Type B pancreatic cell (in vitro differentiated cells): ENCODE results near the gene MEF2C. TPM values are rescaled to one million over a fixed set of nuclear protein-coding genes. Genes with fewer than 3 reads are reported as not detected.

Source experiments
- DNase-seq: peaks from one replicate; pipeline ENCODE4 v3.0.0; 2021; ENCODE audit warnings: mixed read lengths; ENCODE audit not compliant: unreplicated experiment; ENCODE audit errors: extremely low spot score
- H3K27ac Mint-ChIP-seq: 2 replicates; pipeline ENCODE4 v1.8.0; 2021; ENCODE audit warnings: mild to moderate bottlenecking, mixed read lengths
- H3K27me3 Mint-ChIP-seq: 2 replicates; pipeline ENCODE4 v1.8.0; 2021; ENCODE audit warnings: mixed read lengths
- H3K36me3 Mint-ChIP-seq: 2 replicates; pipeline ENCODE4 v1.8.0; 2021; ENCODE audit warnings: mixed read lengths
- H3K4me1 Mint-ChIP-seq: one replicate; pipeline ENCODE4 v1.8.0; 2021; ENCODE audit warnings: mixed read lengths; ENCODE audit not compliant: unreplicated experiment
- H3K4me3 Mint-ChIP-seq: 2 replicates; pipeline ENCODE4 v1.8.0; 2021; ENCODE audit warnings: mild to moderate bottlenecking, mixed read lengths
- H3K9me3 Mint-ChIP-seq: 2 replicates; pipeline ENCODE4 v1.8.0; 2021; ENCODE audit warnings: mixed read lengths
- total RNA-seq: library from RNA; stranded (reverse); gene quantifications from 2 replicates; pipeline ENCODE4 v1.2.1, GENCODE V29; 2021; ENCODE audit warnings: low replicate concordance
- TF ChIP-seq, protein P1 (sequence below): fragments of 200-600 bp; sonication (generic); conservative IDR thresholded peaks from 2 replicates; pipeline ENCODE4 v1.5.0; 2021; ENCODE audit warnings: antibody characterized with exemption, mild to moderate bottlenecking

Gene MEF2C
- total RNA-seq, 1 donor from 2014 or later, result 12.0 TPM

DNA sequence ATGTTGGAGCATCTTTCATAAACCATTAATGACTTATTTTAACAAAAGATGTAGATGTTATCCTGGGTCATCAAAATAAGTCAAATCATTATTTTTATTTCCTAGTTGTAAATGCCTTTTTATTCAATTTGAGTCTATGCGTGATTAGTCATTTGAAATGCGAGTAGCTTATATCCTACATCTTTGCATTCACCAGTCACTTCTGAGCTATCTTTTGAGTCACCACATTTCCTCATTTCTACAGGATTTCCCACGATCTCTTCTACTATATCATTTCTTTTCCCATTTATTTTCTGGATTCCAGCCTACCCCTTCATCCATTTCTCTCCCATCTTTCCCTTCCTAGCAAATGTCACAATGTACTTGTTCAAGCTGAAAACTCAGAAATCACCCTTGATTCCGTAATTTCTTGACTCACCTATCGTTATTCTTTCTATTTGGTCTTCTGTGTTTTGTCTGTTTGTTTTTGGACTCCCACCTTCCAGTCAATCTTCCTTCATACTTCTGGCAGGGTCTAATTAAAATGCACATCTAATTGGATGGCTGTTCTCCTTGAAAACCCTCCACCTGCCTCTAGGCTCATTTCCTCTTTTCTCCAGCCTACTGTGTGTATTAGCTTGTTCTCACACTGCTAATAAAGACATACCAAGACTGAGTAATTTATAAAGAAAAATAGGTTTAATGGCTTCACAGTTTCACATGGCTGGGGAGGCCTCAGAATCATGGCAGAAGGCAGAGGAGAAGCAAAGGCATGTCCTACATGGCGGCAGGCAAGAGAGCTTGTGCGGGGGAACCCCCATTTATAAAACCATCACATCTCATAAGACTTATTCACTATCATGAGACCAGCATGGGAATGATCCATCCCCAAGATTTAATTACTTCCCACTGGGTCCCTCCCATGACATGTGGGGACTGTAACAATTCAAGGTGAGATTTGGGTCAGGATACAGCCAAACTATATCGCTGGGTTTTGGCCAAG is 112.4 kb downstream of the MEF2C start:
- TF ChIP-seq, protein P1, sequence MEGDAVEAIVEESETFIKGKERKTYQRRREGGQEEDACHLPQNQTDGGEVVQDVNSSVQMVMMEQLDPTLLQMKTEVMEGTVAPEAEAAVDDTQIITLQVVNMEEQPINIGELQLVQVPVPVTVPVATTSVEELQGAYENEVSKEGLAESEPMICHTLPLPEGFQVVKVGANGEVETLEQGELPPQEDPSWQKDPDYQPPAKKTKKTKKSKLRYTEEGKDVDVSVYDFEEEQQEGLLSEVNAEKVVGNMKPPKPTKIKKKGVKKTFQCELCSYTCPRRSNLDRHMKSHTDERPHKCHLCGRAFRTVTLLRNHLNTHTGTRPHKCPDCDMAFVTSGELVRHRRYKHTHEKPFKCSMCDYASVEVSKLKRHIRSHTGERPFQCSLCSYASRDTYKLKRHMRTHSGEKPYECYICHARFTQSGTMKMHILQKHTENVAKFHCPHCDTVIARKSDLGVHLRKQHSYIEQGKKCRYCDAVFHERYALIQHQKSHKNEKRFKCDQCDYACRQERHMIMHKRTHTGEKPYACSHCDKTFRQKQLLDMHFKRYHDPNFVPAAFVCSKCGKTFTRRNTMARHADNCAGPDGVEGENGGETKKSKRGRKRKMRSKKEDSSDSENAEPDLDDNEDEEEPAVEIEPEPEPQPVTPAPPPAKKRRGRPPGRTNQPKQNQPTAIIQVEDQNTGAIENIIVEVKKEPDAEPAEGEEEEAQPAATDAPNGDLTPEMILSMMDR, result no peak
- peaks cover 3% of the 10 kb centered on the region for H3K36me3 Mint-ChIP-seq
- no peak overlapping the region for H3K27ac Mint-ChIP-seq
- no peaks in the 10 kb centered on the region for H3K4me1 Mint-ChIP-seq
- no peak overlapping the region for H3K4me3 Mint-ChIP-seq
- DNase-seq, result no peak
- no peaks in the 10 kb centered on the region for H3K27me3 Mint-ChIP-seq
- H3K9me3 Mint-ChIP-seq, result no peaks in the 10 kb centered on the region

DNA sequence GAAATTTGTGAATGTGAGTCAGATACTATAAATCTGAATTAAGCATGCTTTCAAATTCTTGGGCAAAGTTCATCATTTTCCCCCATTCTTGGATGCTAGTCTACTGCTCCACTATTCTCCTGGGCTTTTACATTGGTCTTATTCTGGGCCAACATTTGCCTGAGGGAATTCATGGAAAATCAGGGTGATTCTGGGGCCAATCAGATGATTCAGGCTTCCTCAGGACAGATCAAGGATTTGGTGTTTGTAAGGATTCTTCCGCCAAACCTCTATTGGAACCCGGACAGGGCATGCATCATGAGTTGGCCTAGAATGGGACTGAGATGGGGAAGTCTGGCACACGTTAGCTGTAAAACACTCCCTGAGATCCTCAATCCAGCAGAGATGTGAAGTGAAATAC is 113.8 kb downstream of the MEF2C start:
- Mint-ChIP-seq H3K27ac (no peak overlapping the region), H3K4me1 (no peaks in the 10 kb centered on the region), H3K9me3 (no peaks in the 10 kb centered on the region), H3K36me3 (peaks cover 3% of the 10 kb centered on the region), H3K27me3 (no peaks in the 10 kb centered on the region), H3K4me3 (no peak overlapping the region)
- DNase-seq, result no peak
- TF ChIP-seq, protein P1, result no peak

DNA sequence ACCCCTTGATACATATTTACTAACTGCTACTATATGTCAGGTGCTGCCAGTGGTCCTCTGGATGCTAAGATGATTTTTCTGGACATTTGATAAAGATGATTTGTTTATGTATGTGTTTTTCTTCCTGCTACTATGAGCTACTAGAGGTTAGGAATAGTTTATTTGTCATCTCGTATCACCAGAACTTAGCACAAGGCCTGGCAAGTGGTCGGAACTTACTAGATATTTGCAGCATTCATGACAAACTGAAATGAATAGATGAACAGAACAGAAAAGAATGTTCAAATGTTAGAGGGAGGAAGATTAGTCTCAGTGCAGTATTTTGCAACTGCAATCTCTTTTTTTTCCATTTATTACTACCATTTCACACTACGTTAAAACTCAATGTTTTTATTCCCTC is 114.6 kb downstream of the MEF2C start:
- Mint-ChIP-seq H3K27ac (no peak overlapping the region), H3K4me1 (no peaks in the 10 kb centered on the region)
- TF ChIP-seq, protein P1, result no peak

DNA sequence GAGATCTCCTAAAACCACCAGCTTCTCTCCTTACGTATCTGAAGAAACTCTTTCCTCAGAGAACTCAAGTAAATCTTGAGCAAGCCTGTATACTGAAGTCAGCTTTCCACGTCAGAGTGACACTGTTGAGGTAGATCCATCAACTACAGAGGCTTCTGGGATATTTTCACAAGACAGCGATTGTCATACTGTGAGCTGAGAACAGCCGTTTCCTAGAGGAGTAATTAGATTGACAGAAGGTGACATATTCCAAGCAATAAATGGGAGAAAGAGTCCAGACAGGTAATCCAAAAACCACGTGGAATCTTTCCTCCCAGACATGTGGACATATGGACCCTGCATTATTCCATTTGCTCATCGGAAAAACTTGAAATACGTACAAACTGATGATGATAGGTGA is 117.2 kb downstream of the MEF2C start:
- no peaks in the 10 kb centered on the region for H3K9me3 Mint-ChIP-seq
- peaks cover 6% of the 10 kb centered on the region for H3K4me1 Mint-ChIP-seq
- no peak overlapping the region for H3K4me3 Mint-ChIP-seq
- no peaks in the 10 kb centered on the region for H3K36me3 Mint-ChIP-seq
- no peaks in the 10 kb centered on the region for H3K27me3 Mint-ChIP-seq
- TF ChIP-seq, protein P1, result no peak
- no peak overlapping the region for H3K27ac Mint-ChIP-seq
- no peak for DNase-seq

More for the DNA sequence above, 114.6 kb downstream of the MEF2C start:
- Mint-ChIP-seq H3K4me3 (no peak overlapping the region), H3K9me3 (no peaks in the 10 kb centered on the region), H3K36me3 (no peaks in the 10 kb centered on the region), H3K27me3 (no peaks in the 10 kb centered on the region)
- DNase-seq, result no peak

DNA sequence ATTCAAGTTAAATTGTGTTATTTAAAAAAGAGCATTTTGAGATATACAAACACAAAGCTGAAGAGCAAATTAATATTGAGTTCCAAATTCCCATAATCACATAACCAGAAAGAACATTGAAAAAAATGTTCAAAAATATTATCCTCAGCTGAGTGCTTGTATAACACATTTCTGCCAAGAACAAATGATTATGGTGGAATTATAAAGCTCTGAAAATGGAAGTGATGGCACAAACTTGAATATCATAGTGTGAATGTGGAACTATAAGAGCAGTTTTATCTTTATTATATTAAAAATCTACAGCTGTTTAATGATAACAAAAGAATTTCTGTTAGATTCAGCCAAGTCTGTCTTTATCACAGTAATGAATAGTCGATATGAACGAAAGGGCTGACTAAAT is 117.8 kb downstream of the MEF2C start:
- no peak overlapping the region for H3K27ac Mint-ChIP-seq
- H3K36me3 Mint-ChIP-seq, result no peaks in the 10 kb centered on the region
- H3K4me3 Mint-ChIP-seq, result no peak overlapping the region
- no peaks in the 10 kb centered on the region for H3K27me3 Mint-ChIP-seq
- TF ChIP-seq, protein P1, result no peak
- H3K9me3 Mint-ChIP-seq, result no peaks in the 10 kb centered on the region
- no peak for DNase-seq
- peaks cover 11% of the 10 kb centered on the region for H3K4me1 Mint-ChIP-seq
